K562 (cell line): ENCODE results near the gene EHBP1L1. TPM values are rescaled to one million over a fixed set of nuclear protein-coding genes. Genes with fewer than 3 reads are reported as not detected.
A peak's percentile ranks its signal among the peaks of the same experiment; 100 is the strongest.

Source experiments
- ATAC-seq: fragments of 200-7000 bp; cut with Tn5 transposase; 3 replicates; pipeline ENCODE4 v1.9.1; 2020; ENCODE audit warnings: moderate library complexity
- BruUV-seq: library from RNA; stranded (reverse); fragments of 400-500 nt; replicated peaks from 2 replicates; lab custom pipeline; 2021; lab: Mats Ljungman, UMichigan
- CTCF ChIA-PET: fragments of 300-600 bp; formaldehyde crosslinking; extraction: SDS; loops from one replicate; lab custom pipeline; 2021; ENCODE audit warnings: low intra/inter-chr PET ratio; lab: Yijun Ruan, JAX
- POLR2A ChIA-PET: fragments of 300-600, 350-650 bp; sonication (Branson Sonifier 250); formaldehyde crosslinking; extraction: SDS; loops from one replicate; lab custom pipeline; 2021; ENCODE audit warnings: antibody characterized with exemption, inconsistent platforms; lab: Yijun Ruan, JAX
- DNase-seq, 4 experiments: peaks; one replicate each; pipeline versions ENCODE4 v3.0.0 to v3.0.0-alpha.2; 2011 to 2018; ENCODE audit warnings: low spot score in 3 of 4, mixed read lengths in 3 of 4; ENCODE audit errors: extremely low read depth in 1 of 4
- FAIRE-seq: peaks from 2 replicates; lab custom pipeline; 2011; peaks lifted over from hg19 to GRCh38; lab: Jason Lieb, UNC
- H2AFZ ChIP-seq: 2 replicates; pipeline ENCODE4 v1.6.0; 2011; ENCODE audit warnings: low read depth, low read length, control low read depth, inconsistent platforms
- H3K27ac ChIP-seq: fragments of 200-600 bp; 3 replicates; pipeline ENCODE4 v1.8.0; 2011; ENCODE audit warnings: low read depth, mild to moderate bottlenecking, control low read depth, inconsistent platforms, low read length, moderate library complexity, mixed read lengths; ENCODE audit errors: extremely low read depth
- H3K27me3 ChIP-seq, 2 experiments: fragments of 300-600 bp in 1 of 2; 2 replicates in 1 of 2; 3 replicates in 1 of 2; pipeline versions ENCODE4 v1.6.0 to v1.8.0; 2011; ENCODE audit warnings: inconsistent platforms in 2 of 2, low read length in 2 of 2, mild to moderate bottlenecking in 1 of 2, mixed read lengths in 1 of 2, moderate library complexity in 1 of 2; ENCODE audit not compliant: control insufficient read depth in 2 of 2, insufficient read depth in 2 of 2
- H3K36me3 ChIP-seq: fragments of 300-600 bp; 3 replicates; pipeline ENCODE4 v1.8.0; 2011; ENCODE audit warnings: mild to moderate bottlenecking, low read length, inconsistent platforms; ENCODE audit not compliant: control insufficient read depth, insufficient read depth
- H3K4me1 ChIP-seq, 2 experiments: fragments of 200-600 bp in 1 of 2; replicated peaks in 1 of 2; 2 replicates in 1 of 2; 3 replicates in 1 of 2; pipeline versions ENCODE4 v1.5.1 to v1.8.0; 2011; ENCODE audit warnings: inconsistent platforms in 2 of 2, low read length in 2 of 2, mild to moderate bottlenecking in 1 of 2, mixed read lengths in 1 of 2, moderate library complexity in 1 of 2; ENCODE audit not compliant: control insufficient read depth in 2 of 2, insufficient read depth in 2 of 2
- H3K4me2 ChIP-seq: 2 replicates; pipeline ENCODE4 v1.6.1; 2011; ENCODE audit warnings: low read length, control low read depth, inconsistent platforms, mixed read lengths; ENCODE audit not compliant: insufficient read depth
- H3K4me3 ChIP-seq: fragments of 200-600 bp; sonication (generic), shearing (Covaris generic); 2 replicates; pipeline ENCODE4 v1.5.1; 2016; ENCODE audit warnings: control low read depth, inconsistent platforms
- H3K79me2 ChIP-seq: fragments of 200-600 bp; 3 replicates; pipeline ENCODE4 v1.8.0; 2011; ENCODE audit warnings: low read length, inconsistent platforms; ENCODE audit not compliant: control insufficient read depth, insufficient read depth
- H3K9ac ChIP-seq, 2 experiments: 2 replicates each; pipeline versions ENCODE4 v1.6.0 to v1.6.1; 2011; ENCODE audit warnings: low read depth in 2 of 2, low read length in 2 of 2, control low read depth in 1 of 2, inconsistent platforms in 1 of 2, mild to moderate bottlenecking in 1 of 2, mixed read lengths in 1 of 2; ENCODE audit not compliant: insufficient read depth in 1 of 2
- H3K9me1 ChIP-seq: one replicate; pipeline ENCODE4 v1.6.0; 2011; ENCODE audit warnings: inconsistent platforms, mild to moderate bottlenecking, low read length, moderate library complexity; ENCODE audit not compliant: control insufficient read depth, insufficient read depth
- H3K9me3 ChIP-seq: replicated peaks from 2 replicates; pipeline ENCODE4 v1.5.1; 2011; ENCODE audit warnings: low read depth, low read length, inconsistent platforms; ENCODE audit not compliant: control insufficient read depth, insufficient read depth
- H4K20me1 ChIP-seq: replicated peaks from 2 replicates; pipeline ENCODE4 v1.6.1; 2011; ENCODE audit warnings: low read length, inconsistent platforms, mixed read lengths; ENCODE audit not compliant: control insufficient read depth, insufficient read depth
- E2F6 ChIP-seq, 2 experiments: IDR thresholded peaks; 2 replicates each; pipeline ENCODE4 v1.6.1; 2011; ENCODE audit warnings: borderline replicate concordance in 1 of 2, control low read depth in 1 of 2, low read depth in 1 of 2, low read length in 1 of 2, mild to moderate bottlenecking in 1 of 2, mixed read lengths in 1 of 2, moderate library complexity in 1 of 2; ENCODE audit not compliant: insufficient read depth in 1 of 2, insufficient read length in 1 of 2, poor library complexity in 1 of 2, severe bottlenecking in 1 of 2; ENCODE audit errors: extremely low read depth in 1 of 2
- EP400 ChIP-seq: fragments of 450-650 bp; IDR thresholded peaks from 2 replicates; pipeline ENCODE4 v1.6.1; 2017; ENCODE audit warnings: antibody characterized with exemption, mild to moderate bottlenecking, moderate library complexity
- HINFP ChIP-seq: fragments of 450-650 bp; conservative IDR thresholded peaks from 2 replicates; pipeline ENCODE4 v1.6.1; 2016; ENCODE audit warnings: missing genetic modification characterization, low read depth, mild to moderate bottlenecking, control low read depth, missing compliant biosample characterization
- KLF13 ChIP-seq: fragments of 450-650 bp; IDR thresholded peaks from 2 replicates; pipeline ENCODE4 v1.6.1; 2016; ENCODE audit warnings: missing genetic modification characterization, low read depth, mild to moderate bottlenecking, missing compliant biosample characterization, moderate library complexity, borderline replicate concordance
- MEIS2 ChIP-seq: fragments of 450-650 bp; IDR thresholded peaks from 2 replicates; pipeline ENCODE4 v1.6.1; 2014; ENCODE audit warnings: mild to moderate bottlenecking; ENCODE audit not compliant: partially characterized antibody
- POLR2G ChIP-seq: fragments of 200-400 bp; formaldehyde crosslinking; IDR thresholded peaks from 2 replicates; pipeline ENCODE4 v1.6.1; 2017; ENCODE audit warnings: low read depth, mild to moderate bottlenecking, antibody characterized with exemption, low read length, moderate library complexity
- PRPF4 ChIP-seq: fragments of 200-400 bp; formaldehyde crosslinking; IDR thresholded peaks from one replicate; pipeline ENCODE4 v1.6.1; 2017; ENCODE audit warnings: low read length, low read depth, mild to moderate bottlenecking; ENCODE audit not compliant: insufficient read depth, poor library complexity, severe bottlenecking
- RBFOX2 ChIP-seq: fragments of 200-400 bp; formaldehyde crosslinking; IDR thresholded peaks from 2 replicates; pipeline ENCODE4 v1.6.1; 2017; ENCODE audit warnings: low read depth, mild to moderate bottlenecking, low read length, moderate library complexity
- SIN3B ChIP-seq: fragments of 450-650 bp; IDR thresholded peaks from 2 replicates; pipeline ENCODE4 v1.6.1; 2017; ENCODE audit warnings: low read depth, mild to moderate bottlenecking, moderate library complexity
- TSC22D4 ChIP-seq: fragments of 450-650 bp; IDR thresholded peaks from 2 replicates; pipeline ENCODE4 v1.6.1; 2016; ENCODE audit warnings: missing genetic modification characterization, missing biosample characterization, control low read depth
- ZBTB33 ChIP-seq: sonication (generic); formaldehyde crosslinking; IDR thresholded peaks from 2 replicates; pipeline ENCODE4 v1.8.1; 2023; ENCODE audit warnings: mild to moderate bottlenecking, missing genetic modification reagents
- ZBTB43 ChIP-seq: sonication (generic); formaldehyde crosslinking; IDR thresholded peaks from 2 replicates; pipeline ENCODE4 v1.8.0; 2023; ENCODE audit warnings: mild to moderate bottlenecking, missing genetic modification reagents
- ZNF347 ChIP-seq: fragments of 450-650 bp; formaldehyde crosslinking; IDR thresholded peaks from 2 replicates; pipeline ENCODE4 v1.4.0; 2020; ENCODE audit warnings: low read depth, mild to moderate bottlenecking, moderate library complexity
- WGBS: fragments of 100-300 bp; shearing (Covaris generic); methylation state at CpG from one replicate; pipeline ENCODE4 v1.1.6; 2016; ENCODE audit warnings: low coverage, mixed read lengths; ENCODE audit not compliant: insufficient coverage; ENCODE audit errors: missing lambda C conversion rate; 5-methylcytosine and 5-hydroxymethylcytosine counted together
- in situ Hi-C: fragments of 300-500 bp; cut with MboI; formaldehyde crosslinking; loops from 4 replicates; pipeline ENCODE4 v1.15.0; 2018; ENCODE audit warnings: inconsistent platforms, mixed read lengths
- intact Hi-C: fragments of 100-400 bp; cut with micrococcal nuclease; formaldehyde crosslinking; loops from 2 replicates; pipeline ENCODE4 v1.14.2; 2022
- polyA plus RNA-seq, 8 experiments: library from polyadenylated mRNA; depleted of rRNA in 4 of 8; stranded (reverse) in 5 of 8; unstranded in 3 of 8; fragments of >200 nt; fragmentation: Nextera tagmentation in 2 of 8; fragmentation: Illumina TruSeq in 1 of 8; extraction: Ambion mirVana in 2 of 8; extraction: Trizol in 1 of 8; gene quantifications; 2 replicates each; pipeline versions ENCODE4 v1.2.1 to v1.2.3, GENCODE V29; 2011 to 2014; ENCODE audit warnings: inconsistent platforms in 1 of 8, missing spikeins in 1 of 8
- total RNA-seq, 7 experiments: library from RNA; depleted of rRNA in 6 of 7; stranded (reverse); fragments of >200 nt in 6 of 7; fragmentation: Illumina TruSeq in 2 of 7; extraction: Trizol in 2 of 7; gene quantifications; 2 replicates each; pipeline versions ENCODE4 v1.2.1 to v1.2.3, GENCODE V29; 2011 to 2021; ENCODE audit warnings: low replicate concordance in 1 of 7

Gene EHBP1L1
- total and polyA plus RNA-seq, 9 of the 15 experiments (the other 6 are each of a cell fraction or from before 2014, with no cell fraction given), result 0.03 to 87.1 (median 26.3) TPM

GRCh38 chr11:65538915-65539743 lies 36.7 kb upstream of the EHBP1L1 start:
- no peak overlapping the region for H3K4me3 ChIP-seq
- no peaks in the 10 kb centered on the region; the same call in 2 of the 3 replicates for H3K79me2 ChIP-seq
- POLR2A ChIA-PET, result interaction anchor here (0.7 to 6.5 kb wide), 6 partner anchors 8 to 49 kb away, joined by 3 to 48 read pairs (median 5); partner anchors contain the start of genes MALAT1 and SCYL1
- intact Hi-C loops (no loop called here), in situ Hi-C loops (no loop called here)
- H2AFZ ChIP-seq, result no peak overlapping the region
- ATAC-seq, result no peak
- no peak overlapping the region for H3K9ac ChIP-seq
- FAIRE-seq, result no peak
- BruUV-seq, result no TSS peak
- H3K4me1 ChIP-seq, result peaks cover 9 to 46% of the 10 kb centered on the region in 2 experiments
- H4K20me1 ChIP-seq, result no peaks in the 10 kb centered on the region
- H3K27me3 ChIP-seq, result no peaks in the 10 kb centered on the region
- no peak overlapping the region for H3K4me2 ChIP-seq
- no peaks in the 10 kb centered on the region for H3K9me3 ChIP-seq
- CTCF ChIA-PET, result interaction anchor here (3.1 kb wide), 1 partner anchor 33 kb away, joined by 63 read pairs; the partner anchor contains the start of genes FAM89B and ZNRD2
- no peak for DNase-seq
- no peak overlapping the region for H3K27ac ChIP-seq
- no peaks in the 10 kb centered on the region for H3K9me1 ChIP-seq
- peaks cover 50% of the 10 kb centered on the region; the same call in 1 of the 3 replicates for H3K36me3 ChIP-seq
- WGBS, result 87% methylated on average over 30 of the region's 92 CpGs
- TF ChIP-seq SIN3B (no peak), TSC22D4 (no peak), RBFOX2 (peak; percentile 37), EP400 (no peak), E2F6 (IDR thresholded peaks at IDR 0.05; ENCODE audit: borderline replicate concordance in 1 of 2, extremely low read depth in 1 of 2, insufficient read depth in 1 of 2, insufficient read length in 1 of 2, low read depth in 1 of 2, low read length in 1 of 2, poor library complexity in 1 of 2, severe bottlenecking in 1 of 2) (peak in 1 of 2 experiments; percentile 11), PRPF4 (peak; percentile 60), POLR2G (peak; percentile 23; the same call in 1 of the 2 replicates), ZBTB43 (CRISPR knock-in tag) (no peak), MEIS2 (no peak), KLF13 (no peak), ZNF347 (CRISPR knock-in tag) (no peak), HINFP (tag) (no peak), ZBTB33 (CRISPR knock-in tag) (peak; percentile 78; the same call in 1 of the 2 replicates)
